OCI-LY3 (cell line): ENCODE measurements around the gene IMMP2L.

ENCODE experiments used
- H2AFZ ChIP-seq: fragments of 200-600, 300-600 bp; shearing (Covaris generic); 2 replicates; pipeline ENCODE4 v1.6.0; 2014; ENCODE audit warnings: antibody characterized with exemption, low read depth, low read length
- H3K27ac ChIP-seq: fragments of 200-600, 300-600 bp; sonication (generic); 2 replicates; pipeline ENCODE4 v1.5.1; 2014; ENCODE audit warnings: mild to moderate bottlenecking, low read length, moderate library complexity, mixed read lengths
- H3K27me3 ChIP-seq: fragments of 200-600, 300-600 bp; sonication (generic); 2 replicates; pipeline ENCODE4 v1.6.1; 2014; ENCODE audit warnings: low read depth, low read length, mixed read lengths
- H3K36me3 ChIP-seq: fragments of 200-600, 300-600 bp; sonication (generic); replicated peaks from 2 replicates; pipeline ENCODE3; 2014; ENCODE audit warnings: low read depth, low read length, mixed read lengths
- H3K4me1 ChIP-seq: fragments of 300-600, 200-600 bp; sonication (generic); 2 replicates; pipeline ENCODE4 v1.6.1; 2014; ENCODE audit warnings: low read length, mixed read lengths
- H3K4me2 ChIP-seq: fragments of 200-600, 300-600 bp; sonication (generic); 2 replicates; pipeline ENCODE4 v1.6.1; 2014; ENCODE audit warnings: low read length, mixed read lengths
- H3K4me3 ChIP-seq: fragments of 300-600, 200-600 bp; sonication (generic); 2 replicates; pipeline ENCODE4 v1.5.1; 2014; ENCODE audit warnings: antibody characterized with exemption, mild to moderate bottlenecking, low read length, moderate library complexity
- H3K79me2 ChIP-seq: fragments of 300-600, 200-600 bp; shearing (Covaris generic); 2 replicates; pipeline ENCODE4 v1.6.1; 2014; ENCODE audit warnings: mild to moderate bottlenecking, low read length, mixed read lengths
- H3K9ac ChIP-seq: fragments of 300-600, 200-600 bp; shearing (Covaris generic); 2 replicates; pipeline ENCODE4 v1.6.0; 2014; ENCODE audit warnings: mild to moderate bottlenecking, low read length, moderate library complexity
- H3K9me3 ChIP-seq: fragments of 200-600, 300-600 bp; shearing (Covaris generic); 2 replicates; pipeline ENCODE4 v1.6.1; 2014; ENCODE audit warnings: low read length, mixed read lengths; ENCODE audit not compliant: insufficient read depth
- H4K20me1 ChIP-seq: fragments of 200-600, 300-600 bp; sonication (generic); 2 replicates; pipeline ENCODE4 v1.6.1; 2016; ENCODE audit warnings: low read length, mixed read lengths; ENCODE audit not compliant: insufficient read depth
- EZH2phosphoT487 ChIP-seq: fragments of 200-600 bp; shearing (Covaris generic); IDR thresholded peaks from 2 replicates; pipeline ENCODE4 v1.6.1; 2018; ENCODE audit warnings: antibody characterized with exemption, mixed run types, low read depth
- TF ChIP-seq, protein P1 (sequence below): fragments of 200-600, 300-600 bp; sonication (generic); IDR thresholded peaks from 2 replicates; pipeline ENCODE4 v1.5.1; 2014; ENCODE audit warnings: antibody characterized with exemption, low read length, low read depth

The IMMP2L gene

DNA sequence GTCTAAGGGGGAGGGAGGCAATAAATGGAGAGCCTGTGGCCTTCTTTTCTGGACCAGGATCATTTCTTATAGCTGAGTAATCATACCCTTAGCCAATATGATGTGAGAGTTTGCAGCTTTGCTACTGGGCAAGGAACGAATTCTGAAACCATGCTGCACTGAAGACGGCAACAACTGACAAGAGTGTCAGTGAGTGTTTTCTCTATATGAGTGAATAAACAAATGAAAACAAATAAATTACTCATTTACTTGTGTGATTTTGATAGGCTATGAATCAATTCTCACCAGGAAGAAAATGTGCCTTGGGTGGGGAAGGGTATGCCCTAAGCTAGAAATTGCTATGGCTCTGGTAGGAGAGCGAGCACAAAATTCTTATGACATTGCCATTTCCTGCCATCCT is 550.8 kb downstream of the IMMP2L start:
- no peak for TF ChIP-seq EZH2phosphoT487
- TF ChIP-seq, protein P1, sequence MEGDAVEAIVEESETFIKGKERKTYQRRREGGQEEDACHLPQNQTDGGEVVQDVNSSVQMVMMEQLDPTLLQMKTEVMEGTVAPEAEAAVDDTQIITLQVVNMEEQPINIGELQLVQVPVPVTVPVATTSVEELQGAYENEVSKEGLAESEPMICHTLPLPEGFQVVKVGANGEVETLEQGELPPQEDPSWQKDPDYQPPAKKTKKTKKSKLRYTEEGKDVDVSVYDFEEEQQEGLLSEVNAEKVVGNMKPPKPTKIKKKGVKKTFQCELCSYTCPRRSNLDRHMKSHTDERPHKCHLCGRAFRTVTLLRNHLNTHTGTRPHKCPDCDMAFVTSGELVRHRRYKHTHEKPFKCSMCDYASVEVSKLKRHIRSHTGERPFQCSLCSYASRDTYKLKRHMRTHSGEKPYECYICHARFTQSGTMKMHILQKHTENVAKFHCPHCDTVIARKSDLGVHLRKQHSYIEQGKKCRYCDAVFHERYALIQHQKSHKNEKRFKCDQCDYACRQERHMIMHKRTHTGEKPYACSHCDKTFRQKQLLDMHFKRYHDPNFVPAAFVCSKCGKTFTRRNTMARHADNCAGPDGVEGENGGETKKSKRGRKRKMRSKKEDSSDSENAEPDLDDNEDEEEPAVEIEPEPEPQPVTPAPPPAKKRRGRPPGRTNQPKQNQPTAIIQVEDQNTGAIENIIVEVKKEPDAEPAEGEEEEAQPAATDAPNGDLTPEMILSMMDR = no peak
- no peaks in the 10 kb centered on the region for H3K79me2 ChIP-seq
- 0 out of 2 replicates have a peak overlapping the region, but pooled peaks have one; percentile 74 for H3K4me2 ChIP-seq
- H2AFZ ChIP-seq = no peak overlapping the region
- no peaks in the 10 kb centered on the region for H3K27me3 ChIP-seq
- no peaks in the 10 kb centered on the region; the same call in 1 of the 2 replicates for H4K20me1 ChIP-seq
- H3K4me3 ChIP-seq = no peak overlapping the region
- H3K9ac ChIP-seq = no peak overlapping the region
- no peak overlapping the region for H3K27ac ChIP-seq
- H3K9me3 ChIP-seq = no peaks in the 10 kb centered on the region
- H3K36me3 ChIP-seq = no peaks in the 10 kb centered on the region
- H3K4me1 ChIP-seq = peaks cover 25% of the 10 kb centered on the region

DNA sequence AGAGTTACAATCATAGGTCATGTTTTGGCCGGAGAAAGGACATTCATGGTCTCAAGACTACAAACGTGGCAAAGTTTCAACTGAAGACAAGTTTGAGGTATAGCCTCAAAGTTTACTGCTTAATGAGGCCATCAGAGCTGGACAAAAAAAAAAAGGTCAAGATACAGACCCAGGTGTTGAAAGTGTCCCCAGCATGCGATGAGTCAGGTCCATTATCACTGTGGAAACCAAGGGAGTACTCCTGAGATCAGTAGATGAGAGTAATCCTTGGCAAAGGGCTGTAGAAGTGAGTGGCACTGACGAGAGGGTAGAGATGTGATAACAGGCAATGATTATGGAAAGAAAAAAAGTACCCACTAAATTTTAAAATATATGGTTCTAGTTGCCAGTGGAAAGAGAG is 551.5 kb downstream of the IMMP2L start:
- no peaks in the 10 kb centered on the region for H3K9me3 ChIP-seq
- no peaks in the 10 kb centered on the region; the same call in 1 of the 2 replicates for H4K20me1 ChIP-seq
- H3K27ac ChIP-seq = no peak overlapping the region
- H3K36me3 ChIP-seq = no peaks in the 10 kb centered on the region
- H2AFZ ChIP-seq = no peak overlapping the region
- no peak for TF ChIP-seq EZH2phosphoT487
- TF ChIP-seq, protein P1 = no peak
- no peaks in the 10 kb centered on the region for H3K79me2 ChIP-seq
- H3K4me1 ChIP-seq = peaks cover 25% of the 10 kb centered on the region
- H3K4me3 ChIP-seq = no peak overlapping the region
- H3K4me2 ChIP-seq = no peak overlapping the region
- H3K9ac ChIP-seq = no peak overlapping the region
- H3K27me3 ChIP-seq = no peaks in the 10 kb centered on the region

DNA sequence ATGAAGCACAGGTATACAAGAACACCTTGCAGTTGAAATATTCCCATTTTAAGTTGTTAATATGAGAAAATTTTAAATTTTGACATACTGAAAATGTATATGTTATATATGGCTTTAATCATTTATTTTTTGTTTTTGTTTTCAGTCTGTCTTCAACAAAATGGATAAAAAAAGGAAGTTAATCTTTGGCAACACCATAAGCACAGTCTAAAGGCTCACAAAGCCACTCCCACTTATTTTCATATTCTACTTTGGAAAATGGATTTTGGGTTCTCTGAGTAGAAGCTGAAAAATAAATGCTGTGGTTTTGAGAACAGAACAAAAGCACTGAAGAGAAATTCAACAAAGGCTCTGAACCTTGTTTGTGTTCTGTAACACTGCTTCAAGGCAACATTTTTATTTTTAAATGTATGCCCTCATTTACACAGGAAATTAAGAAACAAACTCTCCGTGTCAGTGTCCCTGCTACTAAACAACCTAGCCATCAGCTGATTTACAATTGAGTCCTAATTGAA is 552.7 kb downstream of the IMMP2L start:
- Histone ChIP-seq H3K4me3 (no peak overlapping the region), H3K27ac (no peak overlapping the region), H3K36me3 (no peaks in the 10 kb centered on the region), H4K20me1 (no peaks in the 10 kb centered on the region; the same call in 1 of the 2 replicates), H3K4me1 (peaks cover 25% of the 10 kb centered on the region), H3K9ac (no peak overlapping the region), H3K79me2 (no peaks in the 10 kb centered on the region), H3K9me3 (no peaks in the 10 kb centered on the region), H2AFZ (no peak overlapping the region), H3K4me2 (no peak overlapping the region), H3K27me3 (no peaks in the 10 kb centered on the region)
- TF ChIP-seq, protein P1 = no peak
- no peak for TF ChIP-seq EZH2phosphoT487

DNA sequence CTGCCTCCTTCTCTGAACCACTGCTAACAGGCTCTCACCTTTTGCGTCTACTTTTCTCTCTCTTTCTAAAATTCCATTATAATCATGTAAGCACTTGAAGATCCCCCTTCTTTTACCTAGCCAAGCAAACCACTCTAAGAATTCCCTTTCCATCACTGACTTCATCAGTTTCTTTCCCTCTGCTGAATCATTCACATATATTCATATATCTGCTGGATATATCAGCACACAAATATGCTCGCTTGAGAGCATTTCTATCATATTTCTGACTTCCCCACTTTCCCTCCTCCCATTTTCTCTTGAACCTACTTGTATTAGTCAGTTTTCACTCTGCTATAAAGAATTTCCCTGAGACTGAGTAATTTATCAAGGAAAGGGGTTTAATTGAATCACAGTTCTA is 555.6 kb downstream of the IMMP2L start:
- Histone ChIP-seq H3K27ac (no peak overlapping the region), H3K4me1 (peaks cover 2% of the 10 kb centered on the region), H3K4me2 (no peak overlapping the region)

More for the DNA sequence above, 555.6 kb downstream of the IMMP2L start:
- H3K79me2 ChIP-seq = no peaks in the 10 kb centered on the region
- no peaks in the 10 kb centered on the region for H3K27me3 ChIP-seq
- no peak overlapping the region for H2AFZ ChIP-seq
- H4K20me1 ChIP-seq = no peaks in the 10 kb centered on the region; the same call in 1 of the 2 replicates
- no peaks in the 10 kb centered on the region for H3K9me3 ChIP-seq
- H3K36me3 ChIP-seq = no peaks in the 10 kb centered on the region
- no peak overlapping the region for H3K9ac ChIP-seq
- no peak overlapping the region for H3K4me3 ChIP-seq
- TF ChIP-seq, protein P1 = no peak
- no peak for TF ChIP-seq EZH2phosphoT487
